ENCODE data around the gene IGF2BP2. TPM values are rescaled to one million over a fixed set of nuclear protein-coding genes. Genes with fewer than 3 reads are reported as not detected.
A peak's percentile ranks its signal among the peaks of the same experiment; 100 is the strongest.

The IGF2BP2 gene
- total RNA-seq, 1 experiment from 2014 or later, result 66.2 TPM

DNA sequence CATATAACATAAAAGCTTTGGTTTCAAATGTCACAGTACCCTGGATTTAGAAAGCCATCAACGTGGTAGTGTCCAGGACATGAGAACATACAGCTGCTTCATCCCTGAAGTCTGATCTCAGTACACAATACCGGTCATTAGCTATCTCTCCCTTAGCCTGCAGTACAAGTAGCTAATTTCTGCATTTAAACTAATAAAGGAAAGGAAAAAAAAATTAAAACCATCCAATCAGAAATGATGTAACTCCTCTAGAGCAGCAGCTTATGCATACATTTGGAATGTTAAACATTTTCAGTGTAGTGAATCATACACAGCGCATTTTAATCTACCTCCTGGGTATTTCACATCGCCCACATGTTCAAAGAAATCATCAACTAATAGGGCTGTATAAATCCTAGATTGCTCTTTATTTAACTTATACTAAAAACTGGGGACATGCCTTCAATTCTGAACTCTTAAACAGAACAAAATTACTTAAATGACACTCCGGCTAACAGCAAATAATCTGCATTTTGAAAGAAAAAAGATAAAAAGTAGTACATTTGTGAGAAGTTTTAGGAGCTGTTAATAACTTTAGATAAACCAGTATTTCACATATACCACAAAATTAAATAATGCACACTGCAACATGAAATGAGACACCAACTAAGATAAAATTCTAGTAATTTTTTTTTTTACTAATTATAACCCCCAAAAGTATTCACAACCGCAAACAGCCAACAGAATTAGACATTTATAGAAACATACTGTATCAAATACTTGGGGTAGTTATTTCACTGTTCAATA, 3.7 kb downstream of the IGF2BP2 start:
- H3K27me3 ChIP-seq (replicated peaks; ENCODE audit: insufficient read depth, low read depth, low read length, poor library complexity), result no peaks in the 10 kb centered on the region
- intact Hi-C loops (cut with micrococcal nuclease; ENCODE audit: unreplicated experiment), result loop anchor here (5.0 kb wide), 1 partner anchor 54 kb away; no protein-coding TSS in a partner anchor
- peaks cover 48% of the 10 kb centered on the region for H3K4me1 ChIP-seq (ENCODE audit: insufficient read depth, low read length, poor library complexity, severe bottlenecking)

DNA sequence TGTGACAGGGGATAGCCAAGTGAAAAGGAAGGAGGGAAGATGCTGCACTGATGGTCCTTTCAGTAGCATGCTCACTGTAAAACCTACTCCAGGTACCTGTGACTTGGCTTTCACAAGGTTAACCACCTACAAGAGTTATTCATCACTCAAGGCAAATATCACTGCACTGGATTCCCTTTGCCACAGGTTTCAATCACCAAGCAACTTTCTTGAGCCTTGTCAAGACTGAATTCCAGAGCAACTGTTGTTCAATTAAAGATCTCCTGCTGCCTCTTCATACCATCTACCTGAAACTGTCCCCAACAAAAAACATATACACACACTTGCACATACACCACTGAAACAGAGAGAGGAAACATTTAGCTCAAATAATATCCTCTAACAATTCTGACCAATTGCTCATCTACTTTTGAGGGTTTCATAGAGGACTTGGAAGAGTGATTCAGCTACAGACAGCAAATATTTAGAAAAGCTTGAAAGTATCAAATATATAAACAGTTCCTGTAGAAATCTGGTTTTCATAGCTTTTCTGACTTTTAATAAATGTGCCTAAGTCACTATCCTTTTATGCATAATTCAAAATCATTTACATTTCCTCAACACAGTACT, 6.5 kb downstream of the IGF2BP2 start:
- intact Hi-C loops (cut with micrococcal nuclease; ENCODE audit: unreplicated experiment), result no loop called here
- no peaks in the 10 kb centered on the region for H3K9me3 ChIP-seq (ENCODE audit: low read depth, low read length, poor library complexity, severe bottlenecking)
- no peaks in the 10 kb centered on the region for H3K36me3 ChIP-seq (ENCODE audit: insufficient read depth, low read length, poor library complexity, severe bottlenecking)
- no peak for DNase-seq (ENCODE audit: low spot score)
- H3K27ac ChIP-seq (ENCODE audit: low read depth, low read length, poor library complexity, severe bottlenecking), result no peak overlapping the region
- H3K27me3 ChIP-seq (replicated peaks; ENCODE audit: insufficient read depth, low read depth, low read length, poor library complexity), result no peaks in the 10 kb centered on the region
- peaks cover 76% of the 10 kb centered on the region for H3K4me1 ChIP-seq (ENCODE audit: insufficient read depth, low read length, poor library complexity, severe bottlenecking)
- no TSS peak for BruUV-seq (replicated peaks)
- ChIA-PET CTCF (no interaction called here), POLR2A (ENCODE audit: low non-redundant PET) (no interaction called here)
- no peak overlapping the region for H3K4me3 ChIP-seq (ENCODE audit: low read depth, low read length, poor library complexity, severe bottlenecking)
- no peak for TF ChIP-seq EZH2 (IDR thresholded peaks at IDR 0.05; ENCODE audit: borderline replicate concordance, low read depth, low read length, poor library complexity, severe bottlenecking)
- TF ChIP-seq, protein P1, sequence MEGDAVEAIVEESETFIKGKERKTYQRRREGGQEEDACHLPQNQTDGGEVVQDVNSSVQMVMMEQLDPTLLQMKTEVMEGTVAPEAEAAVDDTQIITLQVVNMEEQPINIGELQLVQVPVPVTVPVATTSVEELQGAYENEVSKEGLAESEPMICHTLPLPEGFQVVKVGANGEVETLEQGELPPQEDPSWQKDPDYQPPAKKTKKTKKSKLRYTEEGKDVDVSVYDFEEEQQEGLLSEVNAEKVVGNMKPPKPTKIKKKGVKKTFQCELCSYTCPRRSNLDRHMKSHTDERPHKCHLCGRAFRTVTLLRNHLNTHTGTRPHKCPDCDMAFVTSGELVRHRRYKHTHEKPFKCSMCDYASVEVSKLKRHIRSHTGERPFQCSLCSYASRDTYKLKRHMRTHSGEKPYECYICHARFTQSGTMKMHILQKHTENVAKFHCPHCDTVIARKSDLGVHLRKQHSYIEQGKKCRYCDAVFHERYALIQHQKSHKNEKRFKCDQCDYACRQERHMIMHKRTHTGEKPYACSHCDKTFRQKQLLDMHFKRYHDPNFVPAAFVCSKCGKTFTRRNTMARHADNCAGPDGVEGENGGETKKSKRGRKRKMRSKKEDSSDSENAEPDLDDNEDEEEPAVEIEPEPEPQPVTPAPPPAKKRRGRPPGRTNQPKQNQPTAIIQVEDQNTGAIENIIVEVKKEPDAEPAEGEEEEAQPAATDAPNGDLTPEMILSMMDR (conservative IDR thresholded peaks at IDR 0.05; ENCODE audit: low read depth, low read length), result no peak

More for the DNA sequence above, 3.7 kb downstream of the IGF2BP2 start:
- no peaks in the 10 kb centered on the region for H3K9me3 ChIP-seq (ENCODE audit: low read depth, low read length, poor library complexity, severe bottlenecking)
- no TSS peak for BruUV-seq (replicated peaks)
- CTCF ChIA-PET, result interaction anchor here (0.6 to 0.8 kb wide), 3 partner anchors 123 to 456 kb away, joined by 3 to 4 read pairs (median 3); no protein-coding TSS in a partner anchor
- POLR2A ChIA-PET (ENCODE audit: low non-redundant PET), result no interaction called here
- peak; percentile 81 for DNase-seq (ENCODE audit: low spot score)
- TF ChIP-seq, protein P1 (conservative IDR thresholded peaks at IDR 0.05; ENCODE audit: low read depth, low read length), result no peak
- no peak for TF ChIP-seq EZH2 (IDR thresholded peaks at IDR 0.05; ENCODE audit: borderline replicate concordance, low read depth, low read length, poor library complexity, severe bottlenecking)
- peak overlapping the region; percentile 49 for H3K27ac ChIP-seq (ENCODE audit: low read depth, low read length, poor library complexity, severe bottlenecking)
- no peaks in the 10 kb centered on the region for H3K36me3 ChIP-seq (ENCODE audit: insufficient read depth, low read length, poor library complexity, severe bottlenecking)
- peak overlapping the region; percentile 97 for H3K4me3 ChIP-seq (ENCODE audit: low read depth, low read length, poor library complexity, severe bottlenecking)

DNA sequence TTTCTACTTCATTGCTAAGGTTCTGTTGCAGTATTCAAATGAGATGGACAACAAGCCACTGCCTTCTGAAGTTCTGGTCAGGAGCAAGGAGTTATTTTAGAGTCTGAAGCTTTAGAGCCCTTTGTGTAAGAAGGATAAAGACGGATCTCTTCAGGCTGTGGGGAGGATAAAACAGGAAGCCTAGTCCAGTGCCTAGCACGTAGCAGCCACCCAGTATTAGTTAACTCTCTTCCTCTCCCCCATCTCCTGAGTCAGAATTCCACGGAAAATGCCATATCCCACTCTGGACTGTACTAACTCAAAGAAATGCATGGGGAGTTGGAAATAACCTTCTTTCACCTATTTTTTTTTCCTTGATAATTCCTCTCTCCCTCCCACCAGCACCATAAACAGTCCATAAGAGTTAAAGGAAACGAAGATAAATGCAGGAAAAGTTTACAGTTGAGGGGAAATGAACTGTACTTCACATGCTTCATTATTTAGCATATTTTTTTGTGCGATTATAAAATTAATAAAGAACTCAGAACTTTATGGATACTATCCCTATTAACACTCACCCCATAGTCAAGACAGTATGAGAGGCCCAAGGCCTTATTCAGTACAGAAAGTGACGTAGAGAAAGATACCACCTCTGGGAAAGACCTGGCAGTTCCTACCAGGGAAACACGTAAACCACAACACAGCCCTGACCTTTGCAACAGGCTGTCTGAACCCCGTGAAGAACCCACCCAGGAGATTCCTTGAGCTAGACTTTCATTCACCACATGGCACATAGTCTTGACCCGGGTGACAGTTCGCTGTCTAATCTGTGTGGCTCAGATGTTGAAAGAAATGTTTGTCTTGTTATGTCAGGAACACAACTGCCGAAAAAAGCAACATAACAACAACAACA, 9.2 kb downstream of the IGF2BP2 start:
- no TSS peak for BruUV-seq (replicated peaks)
- Histone ChIP-seq H3K27ac (ENCODE audit: low read depth, low read length, poor library complexity, severe bottlenecking) (no peak overlapping the region), H3K9me3 (ENCODE audit: low read depth, low read length, poor library complexity, severe bottlenecking) (no peaks in the 10 kb centered on the region), H3K4me1 (ENCODE audit: insufficient read depth, low read length, poor library complexity, severe bottlenecking) (peaks cover 83% of the 10 kb centered on the region), H3K4me3 (ENCODE audit: low read depth, low read length, poor library complexity, severe bottlenecking) (no peak overlapping the region), H3K27me3 (replicated peaks; ENCODE audit: insufficient read depth, low read depth, low read length, poor library complexity) (no peaks in the 10 kb centered on the region), H3K36me3 (ENCODE audit: insufficient read depth, low read length, poor library complexity, severe bottlenecking) (no peaks in the 10 kb centered on the region)
- no peak for TF ChIP-seq EZH2 (IDR thresholded peaks at IDR 0.05; ENCODE audit: borderline replicate concordance, low read depth, low read length, poor library complexity, severe bottlenecking)
- TF ChIP-seq, protein P1 (conservative IDR thresholded peaks at IDR 0.05; ENCODE audit: low read depth, low read length), result no peak
- DNase-seq (ENCODE audit: low spot score), result no peak
- CTCF ChIA-PET, result no interaction called here
- POLR2A ChIA-PET (ENCODE audit: low non-redundant PET), result no interaction called here
- intact Hi-C loops (cut with micrococcal nuclease; ENCODE audit: unreplicated experiment), result no loop called here

Measured in A673 (cell line).